Liver (tissue), 9 donors: ENCODE results near the gene RPH3AL. TPM values are rescaled to one million over a fixed set of nuclear protein-coding genes. Genes with fewer than 3 reads are reported as not detected.

Experiments used
- DNase-seq: peaks from one replicate; pipeline ENCODE4 v3.0.0-alpha.2; 2017; ENCODE audit warnings: low spot score
- H3K27ac ChIP-seq, 2 donors: one replicate each; pipeline ENCODE4 v1.7.0; 2013; ENCODE audit warnings: inconsistent platforms in 2 of 2, low read length in 2 of 2, control low read depth in 1 of 2, low read depth in 1 of 2, mild to moderate bottlenecking in 1 of 2
- H3K27me3 ChIP-seq, 4 donors: one replicate each; pipeline versions ENCODE4 v1.6.1 to v1.7.0; 2013; ENCODE audit warnings: low read length in 3 of 4, inconsistent platforms in 1 of 4, mild to moderate bottlenecking in 1 of 4, moderate library complexity in 1 of 4; ENCODE audit not compliant: control insufficient read depth in 4 of 4, insufficient read depth in 4 of 4
- H3K36me3 ChIP-seq, 4 donors: one replicate each; pipeline versions ENCODE4 v1.6.1 to v1.7.0; 2013; ENCODE audit warnings: low read length in 3 of 4, mild to moderate bottlenecking in 3 of 4, low read depth in 1 of 4, moderate library complexity in 1 of 4; ENCODE audit not compliant: control insufficient read depth in 4 of 4, insufficient read depth in 3 of 4
- H3K4me1 ChIP-seq, 4 donors: one replicate each; pipeline versions ENCODE4 v1.6.1 to v1.7.0; 2013; ENCODE audit warnings: low read length in 3 of 4, mild to moderate bottlenecking in 3 of 4, moderate library complexity in 1 of 4; ENCODE audit not compliant: control insufficient read depth in 4 of 4, insufficient read depth in 4 of 4
- H3K4me3 ChIP-seq, 3 donors: one replicate each; pipeline versions ENCODE4 v1.6.1 to v1.7.0; 2013; ENCODE audit warnings: low read length in 3 of 3, control low read depth in 1 of 3, low read depth in 1 of 3, mild to moderate bottlenecking in 1 of 3
- H3K9ac ChIP-seq, 2 donors: one replicate each; pipeline ENCODE4 v1.7.0; 2013; ENCODE audit warnings: low read length in 2 of 2, mild to moderate bottlenecking in 2 of 2, moderate library complexity in 2 of 2, control low read depth in 1 of 2, low read depth in 1 of 2
- H3K9me3 ChIP-seq, 4 donors: one replicate each; pipeline versions ENCODE4 v1.6.1 to v1.7.0; 2013; ENCODE audit warnings: low read length in 3 of 4; ENCODE audit not compliant: control insufficient read depth in 4 of 4
- FOXA1 ChIP-seq: IDR thresholded peaks from 2 replicates; pipeline ENCODE4 v1.6.1; 2016; ENCODE audit warnings: antibody characterized with exemption
- FOXA2 ChIP-seq: IDR thresholded peaks from 2 replicates; pipeline ENCODE4 v1.6.1; 2016; ENCODE audit warnings: antibody characterized with exemption
- GABPA ChIP-seq, 2 donors: IDR thresholded peaks in 1 of 2; conservative IDR thresholded peaks in 1 of 2; 2 replicates each; pipeline ENCODE4 v1.6.1; 2016; ENCODE audit warnings: antibody characterized with exemption in 2 of 2, mild to moderate bottlenecking in 1 of 2, moderate library complexity in 1 of 2
- HNF4A ChIP-seq, 2 donors: conservative IDR thresholded peaks; 2 replicates each; pipeline ENCODE4 v1.6.1; 2016; ENCODE audit warnings: antibody characterized with exemption in 2 of 2, mild to moderate bottlenecking in 2 of 2
- HNF4G ChIP-seq: IDR thresholded peaks from 2 replicates; pipeline ENCODE4 v1.6.1; 2016; ENCODE audit warnings: antibody characterized with exemption
- JUND ChIP-seq, 2 donors: IDR thresholded peaks; 2 replicates each; pipeline ENCODE4 v1.6.1; 2016; ENCODE audit warnings: antibody characterized with exemption in 2 of 2
- NR2F2 ChIP-seq: IDR thresholded peaks from 2 replicates; pipeline ENCODE4 v1.6.1; 2016; ENCODE audit warnings: antibody characterized with exemption
- RAD21 ChIP-seq, 2 donors: IDR thresholded peaks; 2 replicates each; pipeline ENCODE4 v1.6.1; 2016; ENCODE audit warnings: antibody characterized with exemption in 2 of 2, mild to moderate bottlenecking in 2 of 2
- RXRA ChIP-seq, 2 donors: IDR thresholded peaks; 2 replicates each; pipeline ENCODE4 v1.6.1; 2017 to 2018; ENCODE audit warnings: antibody characterized with exemption in 2 of 2, mild to moderate bottlenecking in 1 of 2
- SP1 ChIP-seq: IDR thresholded peaks from 2 replicates; pipeline ENCODE4 v1.6.1; 2018; ENCODE audit warnings: antibody characterized with exemption, mild to moderate bottlenecking
- TAF1 ChIP-seq: conservative IDR thresholded peaks from 2 replicates; pipeline ENCODE4 v1.6.1; 2016; ENCODE audit warnings: antibody characterized with exemption, mild to moderate bottlenecking
- YY1 ChIP-seq: IDR thresholded peaks from 2 replicates; pipeline ENCODE4 v1.6.1; 2016; ENCODE audit warnings: antibody characterized with exemption, mild to moderate bottlenecking
- WGBS: extraction: QIAGEN DNeasy Blood & Tissue Kit; methylation state at CpG from one replicate; pipeline ENCODE4 v1.1.7; 2013; 5-methylcytosine and 5-hydroxymethylcytosine counted together
- polyA plus RNA-seq, 2 donors: library from polyadenylated mRNA; stranded (reverse) in 1 of 2; unstranded in 1 of 2; fragments of 200-250 nt in 1 of 2; fragments of >200 nt in 1 of 2; fragmentation: Nextera tagmentation in 1 of 2; extraction: Ambion mirVana in 1 of 2; gene quantifications; one replicate each; pipeline versions ENCODE4 v1.2.1 to v1.2.3, GENCODE V29; 2013 to 2015
- total RNA-seq, 2 donors: library from RNA; depleted of rRNA; stranded (reverse); fragments of >200 nt; gene quantifications; one replicate each; pipeline ENCODE4 v1.2.3, GENCODE V29; 2014
- TF ChIP-seq, protein P1 (sequence below): IDR thresholded peaks from 2 replicates; pipeline ENCODE4 v1.6.1; 2016; ENCODE audit warnings: antibody characterized with exemption
- TF ChIP-seq, protein P2 (sequence below): fragments of 150-350 bp; IDR thresholded peaks from 2 replicates; pipeline ENCODE4 v1.5.1; 2017; ENCODE audit warnings: improper control_type of control experiment, low read depth, low read length; ENCODE audit not compliant: missing input control
- TF ChIP-seq, protein P3 (sequence below): IDR thresholded peaks from 2 replicates; pipeline ENCODE4 v1.6.1; 2016; ENCODE audit warnings: antibody characterized with exemption, mild to moderate bottlenecking
- TF ChIP-seq, protein P4 (sequence below): IDR thresholded peaks from 2 replicates; pipeline ENCODE4 v1.6.1; 2016; ENCODE audit warnings: antibody characterized with exemption
- donor health status: healthy.
- donor health status: healthy.
- donor health status: healthy.
- donor health status: healthy.
- donor health status: healthy.

RPH3AL gene
- total and polyA plus RNA-seq, 4 donors = 8.5 to 52.5 (median 13.9) TPM

DNA sequence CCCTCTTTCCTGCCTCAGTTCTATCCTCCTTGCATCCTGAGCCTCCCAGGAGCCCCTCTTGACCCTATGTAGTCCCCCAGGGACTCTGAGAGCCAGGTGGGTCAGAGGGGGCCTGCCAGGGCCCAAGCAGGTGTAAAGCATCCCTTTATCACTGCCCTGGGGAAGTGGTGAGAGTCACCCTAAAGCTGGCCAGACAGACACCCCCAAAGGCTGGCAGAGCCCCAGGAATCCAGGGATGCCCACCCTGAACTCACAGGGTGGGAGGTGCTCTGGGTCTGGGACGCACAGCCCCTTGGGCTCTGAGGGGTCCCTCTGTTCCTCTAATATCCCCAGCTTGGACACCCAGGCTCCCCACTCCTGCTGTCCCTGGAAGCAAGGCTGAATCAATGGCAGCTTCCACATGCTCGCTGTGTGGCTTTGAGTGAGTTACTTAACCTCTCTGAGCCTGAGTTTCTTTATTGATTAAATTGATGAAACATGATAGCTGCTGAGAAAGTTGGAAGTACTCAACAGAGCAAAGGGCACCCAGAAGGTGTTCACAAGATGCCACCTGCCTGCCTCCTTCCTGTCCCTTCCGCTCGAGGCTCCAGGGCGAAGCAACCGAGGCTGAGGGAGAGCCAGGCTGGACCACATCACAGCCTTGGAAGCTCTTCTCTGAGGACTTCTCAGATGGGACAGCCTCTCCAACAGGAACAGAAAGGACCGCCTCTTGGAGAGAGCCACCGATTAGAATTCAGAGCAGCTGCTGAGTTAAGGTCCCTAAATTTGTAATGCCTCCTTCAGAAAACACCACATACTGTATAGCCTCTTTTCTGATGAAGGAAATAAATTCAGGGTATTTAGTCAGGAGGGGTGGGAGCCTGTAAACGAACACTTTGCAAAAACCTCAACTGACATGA is 104.0 kb downstream of the RPH3AL start:
- H3K9me3 ChIP-seq = no peaks in the 10 kb centered on the region
- no peak overlapping the region for H3K4me3 ChIP-seq
- no peak for TF ChIP-seq NR2F2
- no peak for TF ChIP-seq HNF4A (conservative IDR thresholded peaks at IDR 0.05)
- no peak for TF ChIP-seq RXRA (IDR thresholded peaks at IDR 0.05)
- TF ChIP-seq FOXA1 = no peak
- no peak for TF ChIP-seq YY1
- no peak for TF ChIP-seq FOXA2
- TF ChIP-seq, protein P1, sequence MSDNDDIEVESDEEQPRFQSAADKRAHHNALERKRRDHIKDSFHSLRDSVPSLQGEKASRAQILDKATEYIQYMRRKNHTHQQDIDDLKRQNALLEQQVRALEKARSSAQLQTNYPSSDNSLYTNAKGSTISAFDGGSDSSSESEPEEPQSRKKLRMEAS = no peak
- no peak for TF ChIP-seq TAF1
- TF ChIP-seq, protein P2, sequence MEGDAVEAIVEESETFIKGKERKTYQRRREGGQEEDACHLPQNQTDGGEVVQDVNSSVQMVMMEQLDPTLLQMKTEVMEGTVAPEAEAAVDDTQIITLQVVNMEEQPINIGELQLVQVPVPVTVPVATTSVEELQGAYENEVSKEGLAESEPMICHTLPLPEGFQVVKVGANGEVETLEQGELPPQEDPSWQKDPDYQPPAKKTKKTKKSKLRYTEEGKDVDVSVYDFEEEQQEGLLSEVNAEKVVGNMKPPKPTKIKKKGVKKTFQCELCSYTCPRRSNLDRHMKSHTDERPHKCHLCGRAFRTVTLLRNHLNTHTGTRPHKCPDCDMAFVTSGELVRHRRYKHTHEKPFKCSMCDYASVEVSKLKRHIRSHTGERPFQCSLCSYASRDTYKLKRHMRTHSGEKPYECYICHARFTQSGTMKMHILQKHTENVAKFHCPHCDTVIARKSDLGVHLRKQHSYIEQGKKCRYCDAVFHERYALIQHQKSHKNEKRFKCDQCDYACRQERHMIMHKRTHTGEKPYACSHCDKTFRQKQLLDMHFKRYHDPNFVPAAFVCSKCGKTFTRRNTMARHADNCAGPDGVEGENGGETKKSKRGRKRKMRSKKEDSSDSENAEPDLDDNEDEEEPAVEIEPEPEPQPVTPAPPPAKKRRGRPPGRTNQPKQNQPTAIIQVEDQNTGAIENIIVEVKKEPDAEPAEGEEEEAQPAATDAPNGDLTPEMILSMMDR = no peak
- no peaks in the 10 kb centered on the region for H3K27me3 ChIP-seq
- H3K27ac ChIP-seq = no peak overlapping the region
- peaks cover 1 to 17% (median 4%) of the 10 kb centered on the region in 4 donors for H3K36me3 ChIP-seq
- DNase-seq = no peak
- H3K4me1 ChIP-seq = peaks cover 8 to 22% (median 15%) of the 10 kb centered on the region in 4 donors
- 85% methylated on average over 9 of the region's 9 CpGs for WGBS
- no peak overlapping the region for H3K9ac ChIP-seq

DNA sequence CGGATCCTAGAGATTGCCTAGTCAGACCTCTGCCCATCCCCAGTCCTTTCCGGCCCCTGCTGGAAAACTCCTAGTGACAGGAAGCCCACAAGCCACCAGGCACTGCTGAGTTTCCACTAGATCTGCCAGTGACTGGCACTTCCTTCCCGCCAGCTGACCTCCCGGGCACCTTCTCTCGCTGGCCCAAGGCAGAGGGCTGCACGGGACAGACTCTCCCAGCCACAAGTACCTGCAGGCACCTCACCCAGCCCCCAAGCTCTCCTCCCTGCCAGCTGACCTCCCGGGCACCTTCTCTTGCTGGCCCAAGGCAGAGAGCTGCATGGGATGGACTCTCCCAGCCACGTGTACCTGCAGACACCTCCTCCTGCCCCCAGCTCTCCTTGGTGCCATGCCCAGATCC is 104.8 kb downstream of the RPH3AL start:
- Histone ChIP-seq H3K27ac (no peak overlapping the region), H3K27me3 (no peaks in the 10 kb centered on the region), H3K4me3 (no peak overlapping the region), H3K9ac (no peak overlapping the region), H3K36me3 (peaks cover 1 to 13% (median 4%) of the 10 kb centered on the region in 4 donors), H3K9me3 (no peaks in the 10 kb centered on the region), H3K4me1 (peaks cover 8 to 22% (median 15%) of the 10 kb centered on the region in 4 donors)
- TF ChIP-seq TAF1 (no peak), NR2F2 (peak; percentile 38), RXRA (IDR thresholded peaks at IDR 0.05) (peak; percentile 49 to 89), GABPA (IDR thresholded peaks at IDR 0.05 in 1 of 2, conservative IDR thresholded peaks at IDR 0.05 in 1 of 2) (no peak), HNF4A (conservative IDR thresholded peaks at IDR 0.05) (peak in 1 of 2 donors; percentile 63), RAD21 (IDR thresholded peaks at IDR 0.05) (no peak)
- no peak for DNase-seq
- 30% methylated on average over 8 of the region's 8 CpGs for WGBS

DNA sequence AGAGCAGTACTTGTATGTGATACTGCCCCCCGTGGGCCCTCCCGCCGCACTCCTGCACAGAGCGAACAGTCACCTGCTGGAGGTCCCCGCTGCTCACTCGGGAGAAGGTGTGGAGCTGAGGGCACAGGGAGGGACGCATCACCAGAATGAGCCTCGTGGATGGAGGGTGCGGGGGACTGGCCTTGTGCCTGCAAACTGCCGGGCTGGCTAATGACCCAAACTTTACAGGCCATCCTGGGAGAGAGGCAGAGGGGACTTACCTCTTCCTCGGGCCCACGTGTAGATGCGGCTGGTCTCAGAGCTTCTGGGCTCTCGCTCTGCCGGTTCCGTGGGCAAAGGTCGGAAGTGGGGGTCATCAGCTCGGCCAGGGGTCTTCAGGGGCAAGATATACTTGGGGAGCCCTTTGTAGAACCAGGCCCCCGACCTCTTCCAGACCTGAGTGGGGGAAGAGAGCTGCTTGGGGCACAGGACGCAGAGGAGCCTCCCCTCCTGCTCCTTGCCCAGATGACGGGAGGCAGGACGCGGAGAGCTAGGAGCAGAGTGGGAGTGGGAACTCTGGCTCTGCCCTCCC is 105.7 kb downstream of the RPH3AL start:
- no peak overlapping the region for H3K27ac ChIP-seq
- H3K9me3 ChIP-seq = no peaks in the 10 kb centered on the region
- 91% methylated on average over 23 of the region's 23 CpGs for WGBS
- DNase-seq = no peak
- H3K36me3 ChIP-seq = peaks cover 1 to 12% (median 4%) of the 10 kb centered on the region in 4 donors
- peaks cover 8 to 22% (median 15%) of the 10 kb centered on the region in 4 donors for H3K4me1 ChIP-seq
- no peaks in the 10 kb centered on the region for H3K27me3 ChIP-seq
- TF ChIP-seq HNF4G = no peak
- no peak for TF ChIP-seq FOXA1
- TF ChIP-seq, protein P3, sequence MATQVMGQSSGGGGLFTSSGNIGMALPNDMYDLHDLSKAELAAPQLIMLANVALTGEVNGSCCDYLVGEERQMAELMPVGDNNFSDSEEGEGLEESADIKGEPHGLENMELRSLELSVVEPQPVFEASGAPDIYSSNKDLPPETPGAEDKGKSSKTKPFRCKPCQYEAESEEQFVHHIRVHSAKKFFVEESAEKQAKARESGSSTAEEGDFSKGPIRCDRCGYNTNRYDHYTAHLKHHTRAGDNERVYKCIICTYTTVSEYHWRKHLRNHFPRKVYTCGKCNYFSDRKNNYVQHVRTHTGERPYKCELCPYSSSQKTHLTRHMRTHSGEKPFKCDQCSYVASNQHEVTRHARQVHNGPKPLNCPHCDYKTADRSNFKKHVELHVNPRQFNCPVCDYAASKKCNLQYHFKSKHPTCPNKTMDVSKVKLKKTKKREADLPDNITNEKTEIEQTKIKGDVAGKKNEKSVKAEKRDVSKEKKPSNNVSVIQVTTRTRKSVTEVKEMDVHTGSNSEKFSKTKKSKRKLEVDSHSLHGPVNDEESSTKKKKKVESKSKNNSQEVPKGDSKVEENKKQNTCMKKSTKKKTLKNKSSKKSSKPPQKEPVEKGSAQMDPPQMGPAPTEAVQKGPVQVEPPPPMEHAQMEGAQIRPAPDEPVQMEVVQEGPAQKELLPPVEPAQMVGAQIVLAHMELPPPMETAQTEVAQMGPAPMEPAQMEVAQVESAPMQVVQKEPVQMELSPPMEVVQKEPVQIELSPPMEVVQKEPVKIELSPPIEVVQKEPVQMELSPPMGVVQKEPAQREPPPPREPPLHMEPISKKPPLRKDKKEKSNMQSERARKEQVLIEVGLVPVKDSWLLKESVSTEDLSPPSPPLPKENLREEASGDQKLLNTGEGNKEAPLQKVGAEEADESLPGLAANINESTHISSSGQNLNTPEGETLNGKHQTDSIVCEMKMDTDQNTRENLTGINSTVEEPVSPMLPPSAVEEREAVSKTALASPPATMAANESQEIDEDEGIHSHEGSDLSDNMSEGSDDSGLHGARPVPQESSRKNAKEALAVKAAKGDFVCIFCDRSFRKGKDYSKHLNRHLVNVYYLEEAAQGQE = no peak
- no peak for TF ChIP-seq GABPA (IDR thresholded peaks at IDR 0.05 in 1 of 2, conservative IDR thresholded peaks at IDR 0.05 in 1 of 2)
- no peak for TF ChIP-seq JUND (IDR thresholded peaks at IDR 0.05)
- TF ChIP-seq FOXA2 = no peak
- TF ChIP-seq RXRA (IDR thresholded peaks at IDR 0.05) = no peak
- TF ChIP-seq, protein P4, sequence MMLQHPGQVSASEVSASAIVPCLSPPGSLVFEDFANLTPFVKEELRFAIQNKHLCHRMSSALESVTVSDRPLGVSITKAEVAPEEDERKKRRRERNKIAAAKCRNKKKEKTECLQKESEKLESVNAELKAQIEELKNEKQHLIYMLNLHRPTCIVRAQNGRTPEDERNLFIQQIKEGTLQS = no peak
- no peak for TF ChIP-seq YY1
- no peak for TF ChIP-seq NR2F2
- TF ChIP-seq SP1 = no peak
- no peak overlapping the region for H3K4me3 ChIP-seq
- H3K9ac ChIP-seq = no peak overlapping the region
